OCI-LY7 (cell line): ENCODE data around the gene RNF220. TPM values are rescaled to one million over a fixed set of nuclear protein-coding genes. Genes with fewer than 3 reads are reported as not detected.

Experiments
- BruUV-seq: library from RNA; stranded (reverse); fragments of 400-500 nt; replicated peaks from 2 replicates; lab custom pipeline; 2021; lab: Mats Ljungman, UMichigan
- CTCF ChIA-PET: fragments of 300-600 bp; sonication (Branson Sonifier 250); formaldehyde crosslinking; loops from one replicate; lab custom pipeline; 2022; ENCODE audit warnings: antibody characterized with exemption; ENCODE audit not compliant: unreplicated experiment; lab: Charles Lee
- POLR2A ChIA-PET: fragments of 300-600 bp; sonication (Branson Sonifier 250); formaldehyde crosslinking; loops from one replicate; lab custom pipeline; 2022; ENCODE audit warnings: antibody characterized with exemption; lab: Charles Lee
- DNase-seq: peaks from one replicate; pipeline ENCODE4 v3.0.0-alpha.2; 2015; ENCODE audit warnings: low spot score
- H2AFZ ChIP-seq: fragments of 200-600 bp; sonication (generic), shearing (Covaris generic); 2 replicates; pipeline ENCODE4 v1.6.1; 2014; ENCODE audit warnings: mild to moderate bottlenecking, antibody characterized with exemption, low read length, moderate library complexity
- H3K27ac ChIP-seq: fragments of 200-600 bp; sonication (generic); 2 replicates; pipeline ENCODE4 v1.5.1; 2014; ENCODE audit warnings: mixed run types, low read depth, mild to moderate bottlenecking, moderate library complexity, low read length, inconsistent platforms; ENCODE audit not compliant: poor library complexity, severe bottlenecking
- H3K36me3 ChIP-seq: fragments of 200-600 bp; sonication (generic); 2 replicates; pipeline ENCODE4 v1.6.1; 2014; ENCODE audit warnings: mild to moderate bottlenecking, antibody characterized with exemption, low read length, moderate library complexity, mixed read lengths; ENCODE audit not compliant: insufficient read depth
- H3K4me1 ChIP-seq: fragments of 200-600 bp; sonication (generic); 2 replicates; pipeline ENCODE4 v1.5.1; 2014; ENCODE audit warnings: mild to moderate bottlenecking, low read length; ENCODE audit not compliant: insufficient read depth, poor library complexity, severe bottlenecking
- H3K4me2 ChIP-seq: fragments of 200-600 bp; sonication (generic); 2 replicates; pipeline ENCODE4 v1.6.1; 2014; ENCODE audit warnings: mild to moderate bottlenecking, low read length
- H3K4me3 ChIP-seq: fragments of 200-600 bp; sonication (generic); 2 replicates; pipeline ENCODE4 v1.5.1; 2014; ENCODE audit warnings: mild to moderate bottlenecking, low read depth, low read length; ENCODE audit not compliant: poor library complexity, severe bottlenecking
- H3K79me2 ChIP-seq: fragments of 200-600 bp; sonication (generic); 2 replicates; pipeline ENCODE4 v1.6.1; 2016; ENCODE audit warnings: low read depth, mild to moderate bottlenecking, low read length, moderate library complexity, mixed read lengths; ENCODE audit not compliant: insufficient read depth
- H3K9me2 ChIP-seq: fragments of 200-600 bp; sonication (generic); 2 replicates; pipeline ENCODE4 v1.6.1; 2016; ENCODE audit warnings: mild to moderate bottlenecking, low read length, mixed read lengths; ENCODE audit not compliant: insufficient read depth
- H3K9me3 ChIP-seq: fragments of 200-600 bp; sonication (generic); 2 replicates; pipeline ENCODE4 v1.6.1; 2014; ENCODE audit warnings: mild to moderate bottlenecking, mixed run types, low read length, mixed read lengths
- H4K20me1 ChIP-seq: fragments of 200-600 bp; sonication (generic); 2 replicates; pipeline ENCODE4 v1.6.1; 2014; ENCODE audit warnings: mild to moderate bottlenecking, antibody characterized with exemption, low read length, moderate library complexity, mixed read lengths; ENCODE audit not compliant: insufficient read depth
- CTCF ChIP-seq: fragments of 200-600 bp; sonication (generic); conservative IDR thresholded peaks from 2 replicates; pipeline ENCODE4 v1.5.1; 2014; ENCODE audit warnings: mild to moderate bottlenecking, antibody characterized with exemption, low read length, moderate library complexity, mixed read lengths
- EZH2phosphoT487 ChIP-seq: fragments of 200-600 bp; sonication (generic); IDR thresholded peaks from 2 replicates; pipeline ENCODE4 v1.6.1; 2018; ENCODE audit warnings: low read depth, borderline replicate concordance, mild to moderate bottlenecking, mixed run types, antibody characterized with exemption, low read length, moderate library complexity, mixed read lengths
- intact Hi-C: fragments of 100-400 bp; cut with micrococcal nuclease; formaldehyde crosslinking; loops from one replicate; pipeline ENCODE4 v1.10.0; 2022; ENCODE audit not compliant: unreplicated experiment
- total RNA-seq, 2 experiments: library from RNA; depleted of rRNA in 1 of 2; stranded (reverse); fragments of >200 nt in 1 of 2; shearing (Covaris generic) in 1 of 2; gene quantifications; 2 replicates each; pipeline ENCODE4 v1.2.3, GENCODE V29; 2014 to 2022

RNF220 gene
- total RNA-seq, 2 experiments from 2014 or later = 82.3 to 85.5 TPM

GRCh38 chr1:44688760-44689446 is 283.8 kb downstream of the RNF220 start:
- no peak overlapping the region for H3K4me3 ChIP-seq
- H3K27ac ChIP-seq = no peak overlapping the region
- no peak for TF ChIP-seq CTCF
- TF ChIP-seq EZH2phosphoT487 = no peak
- POLR2A ChIA-PET = interaction anchor here (1.0 kb wide), 1 partner anchor 9 kb away, joined by 3 read pairs; no protein-coding TSS in a partner anchor
- no peaks in the 10 kb centered on the region for H3K79me2 ChIP-seq
- intact Hi-C loops = no loop called here
- CTCF ChIA-PET = no interaction called here
- no TSS peak for BruUV-seq
- DNase-seq = no peak
- H3K36me3 ChIP-seq = no peaks in the 10 kb centered on the region; the same call in 1 of the 2 replicates
- no peaks in the 10 kb centered on the region for H3K9me2 ChIP-seq
- no peaks in the 10 kb centered on the region for H4K20me1 ChIP-seq
- H3K4me2 ChIP-seq = no peak overlapping the region
- no peak overlapping the region for H2AFZ ChIP-seq
- H3K4me1 ChIP-seq = peaks cover 33% of the 10 kb centered on the region
- no peaks in the 10 kb centered on the region; the same call in 1 of the 2 replicates for H3K9me3 ChIP-seq

GRCh38 chr1:44689447-44689765 is 284.4 kb downstream of the RNF220 start:
- Histone ChIP-seq H4K20me1 (no peaks in the 10 kb centered on the region), H3K36me3 (no peaks in the 10 kb centered on the region; the same call in 1 of the 2 replicates), H3K4me1 (peaks cover 33% of the 10 kb centered on the region), H3K79me2 (no peaks in the 10 kb centered on the region), H3K27ac (no peak overlapping the region), H2AFZ (no peak overlapping the region), H3K4me2 (no peak overlapping the region), H3K9me2 (no peaks in the 10 kb centered on the region), H3K4me3 (no peak overlapping the region), H3K9me3 (no peaks in the 10 kb centered on the region; the same call in 1 of the 2 replicates)
- DNase-seq = no peak
- BruUV-seq = no TSS peak
- CTCF ChIA-PET = no interaction called here
- TF ChIP-seq CTCF (no peak), EZH2phosphoT487 (no peak)
- intact Hi-C loops = no loop called here
- POLR2A ChIA-PET = interaction anchor here (1.0 kb wide), 1 partner anchor 8 kb away, joined by 3 read pairs; no protein-coding TSS in a partner anchor

GRCh38 chr1:44693159-44693558 is 288.1 kb downstream of the RNF220 start:
- DNase-seq = no peak

More at GRCh38 chr1:44693159-44693558, 288.1 kb downstream of the RNF220 start:
- no peak for TF ChIP-seq EZH2phosphoT487
- Histone ChIP-seq H3K27ac (no peak overlapping the region), H3K36me3 (no peaks in the 10 kb centered on the region; the same call in 1 of the 2 replicates), H3K79me2 (no peaks in the 10 kb centered on the region), H3K4me2 (no peak overlapping the region), H3K4me1 (peaks cover 62% of the 10 kb centered on the region), H2AFZ (no peak overlapping the region), H3K4me3 (no peak overlapping the region), H3K9me2 (no peaks in the 10 kb centered on the region), H4K20me1 (no peaks in the 10 kb centered on the region), H3K9me3 (no peaks in the 10 kb centered on the region; the same call in 1 of the 2 replicates)
- no TSS peak for BruUV-seq
- intact Hi-C loops = no loop called here
- CTCF ChIA-PET = no interaction called here
- POLR2A ChIA-PET = interaction anchor here (1.5 to 5.7 kb wide), 2 partner anchors 21 to 29 kb away, joined by 3 to 69 read pairs; no protein-coding TSS in a partner anchor
